Measurements from ENCODE around the gene ELOVL1. TPM values are rescaled to one million over a fixed set of nuclear protein-coding genes. Genes with fewer than 3 reads are reported as not detected.

The ELOVL1 gene
- total and polyA plus RNA-seq, 4 donors = 50.5 to 101 (median 77.3) TPM

DNA sequence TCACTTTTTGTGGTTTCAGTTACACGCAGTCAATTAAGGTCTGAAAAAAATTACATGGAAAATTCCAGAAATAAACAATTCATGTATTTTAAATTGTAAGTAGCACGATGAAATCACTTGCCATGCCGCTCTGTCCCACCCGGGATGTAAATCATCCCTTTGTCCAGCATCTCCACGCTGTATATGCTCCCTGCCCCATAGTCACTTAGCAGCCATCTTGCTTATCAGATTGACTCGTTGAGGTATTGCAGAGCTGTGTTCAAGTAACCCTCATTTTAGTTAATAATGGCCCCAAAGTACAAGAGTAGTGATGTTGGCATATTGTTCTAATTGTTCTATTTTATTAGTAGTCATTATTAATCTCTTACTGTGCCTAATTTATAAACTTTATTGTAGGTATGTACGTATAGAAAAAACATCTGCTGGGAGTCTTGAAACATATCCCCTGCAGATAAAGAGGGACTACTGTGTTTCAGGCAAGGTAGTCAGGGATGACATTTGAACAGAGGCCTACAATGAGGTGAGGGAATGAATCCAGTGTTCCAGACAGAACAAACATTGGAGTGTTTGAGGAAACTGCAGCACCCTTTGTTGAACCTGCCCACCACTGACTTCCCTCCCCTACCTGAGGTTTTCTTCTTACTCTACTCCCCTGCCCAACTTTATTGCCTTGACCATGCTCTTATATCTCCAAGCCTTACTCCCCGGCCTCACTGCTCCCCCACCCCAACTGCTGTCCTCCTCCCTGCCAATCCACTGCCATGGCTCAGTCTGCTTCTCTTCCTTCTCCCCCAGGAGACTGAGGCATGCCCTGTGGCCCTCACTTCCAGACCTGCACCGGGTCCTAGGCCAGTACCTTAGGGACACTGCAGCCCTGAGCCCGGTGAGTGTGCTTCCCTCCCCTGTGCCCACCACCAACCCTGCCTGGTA, 16.1 kb downstream of the ELOVL1 start:
- Histone ChIP-seq H3K4me1 (ENCODE audit: control insufficient read depth, insufficient read depth, low read length) (peaks cover 15% of the 10 kb centered on the region), H3K36me3 (ENCODE audit: control insufficient read depth, insufficient read depth, low read length) (peaks cover 2% of the 10 kb centered on the region), H3K4me3 (ENCODE audit: low read depth, low read length) (no peak overlapping the region), H3K27me3 (ENCODE audit: control insufficient read depth, insufficient read depth, low read length) (peaks cover 4% of the 10 kb centered on the region), H3K9me3 (ENCODE audit: control insufficient read depth, insufficient read depth, low read length) (no peaks in the 10 kb centered on the region), H3K27ac (ENCODE audit: low read depth, low read length) (no peak overlapping the region)
- WGBS (ENCODE audit: insufficient coverage) = 79% methylated on average over 3 of the region's 10 CpGs
- no peak for DNase-seq (ENCODE audit: low read depth in 4 of 6, low spot score in 6 of 6)

DNA sequence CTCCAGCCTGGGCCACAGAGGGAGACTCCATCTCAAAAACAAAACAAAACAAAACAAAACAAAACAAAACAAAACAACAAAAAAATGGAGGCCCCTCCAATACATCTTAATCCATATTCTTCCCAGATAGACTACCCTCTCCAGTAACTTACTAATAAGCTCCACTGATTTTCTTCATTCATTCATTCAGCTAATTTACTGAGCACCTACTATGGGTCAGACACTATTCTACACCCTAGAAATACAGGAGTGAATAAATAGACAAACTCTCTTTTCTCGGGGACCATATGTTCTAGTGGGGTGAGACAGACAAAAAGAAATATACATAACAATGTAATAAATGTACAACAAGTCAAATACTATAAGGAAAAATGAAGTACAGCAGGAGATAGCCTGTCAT, 16.8 kb downstream of the ELOVL1 start:
- DNase-seq (ENCODE audit: low read depth in 4 of 6, low spot score in 6 of 6) = no peak
- Histone ChIP-seq H3K4me3 (ENCODE audit: low read depth, low read length) (no peak overlapping the region), H3K27me3 (ENCODE audit: control insufficient read depth, insufficient read depth, low read length) (peaks cover 4% of the 10 kb centered on the region), H3K9me3 (ENCODE audit: control insufficient read depth, insufficient read depth, low read length) (no peaks in the 10 kb centered on the region), H3K4me1 (ENCODE audit: control insufficient read depth, insufficient read depth, low read length) (peaks cover 15% of the 10 kb centered on the region), H3K27ac (ENCODE audit: low read depth, low read length) (no peak overlapping the region), H3K36me3 (ENCODE audit: control insufficient read depth, insufficient read depth, low read length) (peaks cover 2% of the 10 kb centered on the region)
- WGBS (ENCODE audit: insufficient coverage) = no CpG with 5 or more reads among the region's 1 CpG

DNA sequence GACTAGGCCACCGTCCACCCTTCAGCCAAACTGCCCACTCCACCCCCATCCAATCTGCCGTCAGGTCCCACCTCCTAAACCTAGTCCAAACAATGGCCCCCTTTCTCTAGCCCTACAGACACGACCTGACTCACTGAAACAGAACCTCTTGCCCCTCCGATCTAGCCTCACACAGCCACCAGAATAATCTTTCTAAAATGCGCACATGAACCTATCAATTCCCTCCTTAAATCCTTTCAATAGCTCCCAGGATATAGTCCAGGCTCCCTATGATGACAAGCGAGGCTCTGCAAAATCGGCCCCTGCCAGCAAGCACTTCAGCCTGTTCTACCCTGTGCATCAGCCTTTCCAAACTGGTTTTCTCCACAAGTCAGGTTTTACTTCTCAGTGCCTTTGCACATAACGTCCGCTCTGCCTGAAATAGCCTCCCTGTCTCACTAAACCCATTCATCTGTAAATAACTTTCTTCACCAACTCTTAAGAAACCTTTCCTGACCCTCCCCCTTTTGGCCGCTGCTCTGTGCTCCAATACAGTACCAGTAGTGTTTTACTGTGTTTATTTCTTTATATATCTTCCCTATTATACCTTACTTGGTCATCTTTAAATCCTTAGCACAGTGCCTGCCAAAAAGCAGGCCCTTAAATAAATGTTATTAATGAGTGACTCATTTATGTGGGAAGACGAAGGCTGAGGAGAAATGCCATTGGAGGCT, 18.1 kb downstream of the ELOVL1 start:
- Histone ChIP-seq H3K4me3 (ENCODE audit: low read depth, low read length) (peak overlapping the region; percentile 57), H3K9me3 (ENCODE audit: control insufficient read depth, insufficient read depth, low read length) (no peaks in the 10 kb centered on the region), H3K27me3 (ENCODE audit: control insufficient read depth, insufficient read depth, low read length) (peaks cover 4% of the 10 kb centered on the region), H3K36me3 (ENCODE audit: control insufficient read depth, insufficient read depth, low read length) (no peaks in the 10 kb centered on the region), H3K27ac (ENCODE audit: low read depth, low read length) (peak overlapping the region; percentile 69), H3K4me1 (ENCODE audit: control insufficient read depth, insufficient read depth, low read length) (peaks cover 15% of the 10 kb centered on the region)
- no peak for DNase-seq (ENCODE audit: low read depth in 4 of 6, low spot score in 6 of 6)
- WGBS (ENCODE audit: insufficient coverage) = 29% methylated on average over 9 of the region's 11 CpGs

DNA sequence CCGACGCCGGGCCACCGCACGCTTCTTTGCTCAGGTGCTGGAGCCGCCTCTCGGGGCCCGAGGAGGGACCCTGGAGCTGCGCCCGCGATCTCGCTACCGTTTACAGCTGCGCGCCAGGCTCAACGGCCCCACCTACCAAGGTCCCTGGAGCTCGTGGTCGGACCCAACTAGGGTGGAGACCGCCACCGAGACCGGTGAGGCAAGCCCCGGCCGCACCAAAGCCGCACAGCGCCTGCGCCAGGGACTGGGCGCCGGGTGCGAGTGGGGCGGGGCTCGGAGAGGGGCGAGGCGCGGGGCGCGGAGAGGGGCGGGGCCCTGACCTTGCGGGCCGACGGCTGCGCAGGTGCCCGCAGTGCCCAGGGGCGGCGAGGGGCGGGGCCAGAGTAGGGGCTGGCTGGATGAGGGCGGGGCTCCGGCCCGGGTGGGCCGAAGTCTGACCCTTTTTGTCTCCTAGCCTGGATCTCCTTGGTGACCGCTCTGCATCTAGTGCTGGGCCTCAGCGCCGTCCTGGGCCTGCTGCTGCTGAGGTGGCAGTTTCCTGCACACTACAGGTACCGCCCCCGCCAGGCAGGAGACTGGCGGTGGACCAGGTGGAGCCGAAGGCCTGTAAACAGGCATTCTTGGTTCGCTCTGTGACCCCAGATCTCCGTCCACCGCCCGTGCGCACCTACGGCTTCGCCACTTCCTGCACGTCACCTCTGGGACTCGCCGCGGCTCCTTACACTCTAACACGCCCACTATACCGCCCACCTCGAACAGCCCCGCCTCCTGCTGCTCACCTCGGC, 18.8 kb downstream of the ELOVL1 start:
- DNase-seq (ENCODE audit: low read depth in 4 of 6, low spot score in 6 of 6) = peak in 3 of 6 donors; percentile 70 to 95 (median 86)
- Histone ChIP-seq H3K36me3 (ENCODE audit: control insufficient read depth, insufficient read depth, low read length) (no peaks in the 10 kb centered on the region), H3K9me3 (ENCODE audit: control insufficient read depth, insufficient read depth, low read length) (no peaks in the 10 kb centered on the region), H3K27ac (ENCODE audit: low read depth, low read length) (peak overlapping the region; percentile 69), H3K4me1 (ENCODE audit: control insufficient read depth, insufficient read depth, low read length) (peaks cover 15% of the 10 kb centered on the region), H3K4me3 (ENCODE audit: low read depth, low read length) (peak overlapping the region; percentile 57), H3K27me3 (ENCODE audit: control insufficient read depth, insufficient read depth, low read length) (peaks cover 4% of the 10 kb centered on the region)
- WGBS (ENCODE audit: insufficient coverage) = 1% methylated on average over 72 of the region's 72 CpGs

DNA sequence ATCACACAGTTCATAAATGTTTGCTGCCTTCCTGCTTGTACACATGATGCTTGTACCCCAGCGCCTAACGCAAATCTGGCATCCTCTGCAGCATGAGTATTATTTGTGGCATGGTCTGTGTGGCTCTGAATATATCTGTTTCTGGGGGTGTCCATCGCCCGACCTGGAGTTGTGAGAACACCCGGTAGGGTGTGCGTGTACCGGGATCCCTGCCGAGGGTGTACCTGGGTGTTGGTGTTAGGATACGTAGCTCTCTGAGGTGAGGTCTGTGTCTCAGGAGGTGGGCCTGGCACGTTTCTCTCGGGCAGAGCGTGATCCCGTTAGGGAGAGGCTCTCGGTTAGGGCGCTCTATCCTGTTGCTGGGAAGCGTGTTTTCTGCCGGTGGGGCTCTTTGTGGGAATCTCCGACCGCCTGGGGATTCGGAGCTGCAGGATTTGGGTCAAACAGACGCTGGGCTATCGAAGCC, 19.4 kb downstream of the ELOVL1 start:
- Histone ChIP-seq H3K4me3 (ENCODE audit: low read depth, low read length) (peak overlapping the region; percentile 57), H3K36me3 (ENCODE audit: control insufficient read depth, insufficient read depth, low read length) (no peaks in the 10 kb centered on the region), H3K27me3 (ENCODE audit: control insufficient read depth, insufficient read depth, low read length) (peaks cover 4% of the 10 kb centered on the region), H3K27ac (ENCODE audit: low read depth, low read length) (peak overlapping the region; percentile 64), H3K4me1 (ENCODE audit: control insufficient read depth, insufficient read depth, low read length) (peaks cover 15% of the 10 kb centered on the region), H3K9me3 (ENCODE audit: control insufficient read depth, insufficient read depth, low read length) (no peaks in the 10 kb centered on the region)
- no peak for DNase-seq (ENCODE audit: low read depth in 4 of 6, low spot score in 6 of 6)
- 14% methylated on average over 22 of the region's 22 CpGs for WGBS (ENCODE audit: insufficient coverage)

DNA sequence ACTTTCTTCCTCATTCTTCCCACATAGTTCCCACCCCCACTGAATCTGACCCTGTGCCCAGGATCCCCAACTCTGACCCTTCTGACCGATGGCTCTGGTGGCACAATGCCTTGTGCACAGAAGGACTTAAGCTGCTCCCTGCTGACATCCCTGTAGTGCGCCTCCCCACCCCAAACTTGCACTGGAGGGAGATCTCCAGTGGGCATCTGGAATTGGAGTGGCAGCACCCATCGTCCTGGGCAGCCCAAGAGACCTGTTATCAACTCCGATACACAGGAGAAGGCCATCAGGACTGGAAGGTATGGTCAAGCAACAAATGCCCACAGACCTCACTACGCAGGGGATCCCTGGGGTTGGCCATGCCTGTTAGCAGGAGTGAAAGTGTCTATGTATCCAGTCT, 21.2 kb downstream of the ELOVL1 start:
- peaks cover 15% of the 10 kb centered on the region for H3K4me1 ChIP-seq (ENCODE audit: control insufficient read depth, insufficient read depth, low read length)
- H3K27ac ChIP-seq (ENCODE audit: low read depth, low read length) = no peak overlapping the region
- no peak overlapping the region for H3K4me3 ChIP-seq (ENCODE audit: low read depth, low read length)
- H3K36me3 ChIP-seq (ENCODE audit: control insufficient read depth, insufficient read depth, low read length) = no peaks in the 10 kb centered on the region
- peaks cover 4% of the 10 kb centered on the region for H3K27me3 ChIP-seq (ENCODE audit: control insufficient read depth, insufficient read depth, low read length)
- no peaks in the 10 kb centered on the region for H3K9me3 ChIP-seq (ENCODE audit: control insufficient read depth, insufficient read depth, low read length)
- WGBS (ENCODE audit: insufficient coverage) = 83% methylated on average over 4 of the region's 5 CpGs
- no peak for DNase-seq (ENCODE audit: low read depth in 4 of 6, low spot score in 6 of 6)

DNA sequence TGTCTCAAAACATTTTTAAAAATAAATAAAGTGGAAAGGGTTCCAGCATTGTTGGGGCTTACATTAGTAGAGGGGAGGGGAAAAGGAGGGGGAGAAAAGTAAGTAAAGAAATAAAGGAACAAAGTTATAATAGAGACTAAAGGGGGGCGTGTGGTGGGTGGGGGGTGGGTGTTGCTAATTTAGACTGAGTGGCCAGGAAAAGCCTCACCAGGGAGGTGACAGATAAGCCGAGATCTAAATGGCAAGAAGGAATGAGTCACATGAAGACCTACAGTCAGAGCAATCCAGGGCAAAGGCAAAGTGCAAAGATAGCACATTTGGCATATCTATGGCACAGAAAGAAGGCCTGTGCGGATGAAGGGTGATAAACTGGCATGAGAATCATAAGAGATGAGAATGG, 22.7 kb downstream of the ELOVL1 start:
- no peak for DNase-seq (ENCODE audit: low read depth in 4 of 6, low spot score in 6 of 6)
- Histone ChIP-seq H3K4me1 (ENCODE audit: control insufficient read depth, insufficient read depth, low read length) (peaks cover 15% of the 10 kb centered on the region), H3K9me3 (ENCODE audit: control insufficient read depth, insufficient read depth, low read length) (no peaks in the 10 kb centered on the region), H3K36me3 (ENCODE audit: control insufficient read depth, insufficient read depth, low read length) (no peaks in the 10 kb centered on the region), H3K4me3 (ENCODE audit: low read depth, low read length) (no peak overlapping the region), H3K27me3 (ENCODE audit: control insufficient read depth, insufficient read depth, low read length) (peaks cover 4% of the 10 kb centered on the region), H3K27ac (ENCODE audit: low read depth, low read length) (no peak overlapping the region)
- WGBS (ENCODE audit: insufficient coverage) = 79% methylated on average over 3 of the region's 3 CpGs

DNA sequence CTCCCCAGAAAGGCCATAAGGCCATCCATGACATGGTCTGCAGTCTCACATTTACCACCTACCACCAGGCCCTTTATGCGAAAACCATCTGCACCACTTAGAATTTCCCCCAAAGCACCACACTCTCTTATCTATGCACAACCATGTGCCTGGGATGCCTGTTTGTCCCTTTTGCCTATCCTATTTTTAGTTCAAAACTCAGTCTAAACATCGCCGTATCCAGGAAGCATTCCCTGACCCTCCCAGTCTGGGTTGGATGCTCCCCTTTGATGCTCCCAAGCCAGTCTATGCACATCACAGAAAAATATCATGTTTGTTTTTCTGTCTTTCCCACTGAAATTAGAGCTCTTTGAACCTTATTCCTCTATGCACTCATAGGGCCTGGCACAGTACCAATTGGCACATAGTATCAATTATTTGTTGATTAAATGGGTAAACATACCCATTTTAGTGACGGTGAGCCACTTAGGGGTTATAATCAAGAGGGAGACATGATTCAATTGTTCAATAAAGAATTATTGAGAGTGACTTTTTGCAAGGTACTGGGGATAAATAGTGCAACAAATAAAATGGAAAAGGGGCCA, 23.5 kb downstream of the ELOVL1 start:
- Histone ChIP-seq H3K36me3 (ENCODE audit: control insufficient read depth, insufficient read depth, low read length) (no peaks in the 10 kb centered on the region), H3K27me3 (ENCODE audit: control insufficient read depth, insufficient read depth, low read length) (peaks cover 4% of the 10 kb centered on the region), H3K4me3 (ENCODE audit: low read depth, low read length) (no peak overlapping the region), H3K4me1 (ENCODE audit: control insufficient read depth, insufficient read depth, low read length) (peaks cover 10% of the 10 kb centered on the region), H3K9me3 (ENCODE audit: control insufficient read depth, insufficient read depth, low read length) (no peaks in the 10 kb centered on the region), H3K27ac (ENCODE audit: low read depth, low read length) (no peak overlapping the region)
- 96% methylated on average over 3 of the region's 4 CpGs for WGBS (ENCODE audit: insufficient coverage)
- DNase-seq (ENCODE audit: low read depth in 4 of 6, low spot score in 6 of 6) = no peak

DNA sequence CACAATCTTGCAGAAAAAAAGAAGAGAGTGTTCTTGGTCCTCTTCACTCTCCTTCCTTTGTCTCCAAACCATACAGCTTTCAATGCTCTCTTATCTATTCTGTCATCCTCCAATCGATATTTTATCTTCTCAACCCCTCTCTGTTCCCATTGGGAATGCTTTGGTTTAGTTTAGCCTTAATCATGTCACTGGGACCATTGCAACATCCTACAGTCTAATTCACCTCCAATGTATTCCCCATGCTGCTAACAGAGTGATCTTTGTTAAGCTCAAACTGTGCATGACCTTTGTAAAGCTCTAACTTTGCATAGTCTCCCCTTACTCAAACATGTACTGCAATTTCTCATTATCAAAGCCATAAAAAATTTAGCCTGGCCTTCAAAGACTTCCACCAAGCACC, 27.3 kb downstream of the ELOVL1 start:
- H3K4me1 ChIP-seq (ENCODE audit: control insufficient read depth, insufficient read depth, low read length) = no peaks in the 10 kb centered on the region
- H3K27me3 ChIP-seq (ENCODE audit: control insufficient read depth, insufficient read depth, low read length) = no peaks in the 10 kb centered on the region
- WGBS (ENCODE audit: insufficient coverage) = no CpG with 5 or more reads among the region's 1 CpG
- H3K36me3 ChIP-seq (ENCODE audit: control insufficient read depth, insufficient read depth, low read length) = no peaks in the 10 kb centered on the region
- no peak overlapping the region for H3K27ac ChIP-seq (ENCODE audit: low read depth, low read length)
- DNase-seq (ENCODE audit: low read depth in 4 of 6, low spot score in 6 of 6) = no peak
- H3K4me3 ChIP-seq (ENCODE audit: low read depth, low read length) = no peak overlapping the region
- H3K9me3 ChIP-seq (ENCODE audit: control insufficient read depth, insufficient read depth, low read length) = no peaks in the 10 kb centered on the region
